SK-N-SH (cell line): Measurements from ENCODE around the gene FAM170A.

Experiments
- ELF1 ChIP-seq: IDR thresholded peaks from 2 replicates; pipeline ENCODE4 v1.4.0; 2012
- FOXM1 ChIP-seq: IDR thresholded peaks from 2 replicates; pipeline ENCODE4 v1.4.0; 2012; ENCODE audit warnings: low read depth, mild to moderate bottlenecking
- MEF2A ChIP-seq: IDR thresholded peaks from 2 replicates; pipeline ENCODE4 v1.4.0; 2012; ENCODE audit warnings: low read depth, borderline replicate concordance
- MXI1 ChIP-seq: IDR thresholded peaks from 2 replicates; pipeline ENCODE4 v1.6.1; 2012; ENCODE audit warnings: mild to moderate bottlenecking, low read depth, low read length, improper control_type of control experiment
- RCOR1 ChIP-seq: fragments of 150-350 bp; IDR thresholded peaks from 2 replicates; pipeline ENCODE4 v1.6.1; 2017; ENCODE audit warnings: antibody characterized with exemption, low read length
- SIN3A ChIP-seq: IDR thresholded peaks from 2 replicates; pipeline ENCODE4 v1.6.1; 2012; ENCODE audit warnings: low read depth, mild to moderate bottlenecking, low read length, moderate library complexity, borderline replicate concordance
- TAF1 ChIP-seq: IDR thresholded peaks from 2 replicates; pipeline ENCODE4 v1.6.1; 2012; ENCODE audit warnings: low read depth, mild to moderate bottlenecking, low read length, moderate library complexity, borderline replicate concordance
- TEAD4 ChIP-seq: IDR thresholded peaks from 2 replicates; pipeline ENCODE4 v1.4.0; 2012; ENCODE audit warnings: mild to moderate bottlenecking, borderline replicate concordance; ENCODE audit not compliant: insufficient read depth
- YY1 ChIP-seq: IDR thresholded peaks from 2 replicates; pipeline ENCODE4 v1.4.0; 2012; ENCODE audit warnings: low read depth, mild to moderate bottlenecking
- TF ChIP-seq, protein P1 (sequence below): fragments of 200-600 bp; sonication (generic); IDR thresholded peaks from 2 replicates; pipeline ENCODE4 v1.6.1; 2017; ENCODE audit warnings: antibody characterized with exemption, mild to moderate bottlenecking, moderate library complexity
- TF ChIP-seq, protein P2 (sequence below): IDR thresholded peaks from 2 replicates; pipeline ENCODE4 v1.4.0; 2012; ENCODE audit warnings: low read depth, borderline replicate concordance
- TF ChIP-seq, protein P3 (sequence below): IDR thresholded peaks from 2 replicates; pipeline ENCODE4 v1.4.0; 2012; ENCODE audit warnings: low read depth

DNA sequence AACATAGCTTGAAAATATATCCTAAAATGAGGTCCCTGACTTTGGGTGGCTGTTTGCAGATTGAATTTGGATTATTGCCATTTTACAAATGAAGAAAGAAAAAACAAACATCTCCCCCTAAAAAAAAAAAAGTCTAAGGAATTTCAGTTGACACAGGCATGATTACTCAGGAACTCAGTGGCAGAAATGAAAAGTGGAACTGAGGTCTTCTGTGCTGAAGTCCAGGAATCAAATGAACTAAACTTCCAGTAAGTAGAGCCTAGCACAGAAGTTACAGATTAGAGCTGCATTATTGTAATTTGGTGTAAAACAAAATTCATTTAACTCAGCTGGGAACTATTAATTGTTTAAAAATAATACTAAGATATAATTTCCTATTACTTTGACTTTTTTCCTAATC is 26.7 kb downstream of the FAM170A start:
- TF ChIP-seq, protein P1, sequence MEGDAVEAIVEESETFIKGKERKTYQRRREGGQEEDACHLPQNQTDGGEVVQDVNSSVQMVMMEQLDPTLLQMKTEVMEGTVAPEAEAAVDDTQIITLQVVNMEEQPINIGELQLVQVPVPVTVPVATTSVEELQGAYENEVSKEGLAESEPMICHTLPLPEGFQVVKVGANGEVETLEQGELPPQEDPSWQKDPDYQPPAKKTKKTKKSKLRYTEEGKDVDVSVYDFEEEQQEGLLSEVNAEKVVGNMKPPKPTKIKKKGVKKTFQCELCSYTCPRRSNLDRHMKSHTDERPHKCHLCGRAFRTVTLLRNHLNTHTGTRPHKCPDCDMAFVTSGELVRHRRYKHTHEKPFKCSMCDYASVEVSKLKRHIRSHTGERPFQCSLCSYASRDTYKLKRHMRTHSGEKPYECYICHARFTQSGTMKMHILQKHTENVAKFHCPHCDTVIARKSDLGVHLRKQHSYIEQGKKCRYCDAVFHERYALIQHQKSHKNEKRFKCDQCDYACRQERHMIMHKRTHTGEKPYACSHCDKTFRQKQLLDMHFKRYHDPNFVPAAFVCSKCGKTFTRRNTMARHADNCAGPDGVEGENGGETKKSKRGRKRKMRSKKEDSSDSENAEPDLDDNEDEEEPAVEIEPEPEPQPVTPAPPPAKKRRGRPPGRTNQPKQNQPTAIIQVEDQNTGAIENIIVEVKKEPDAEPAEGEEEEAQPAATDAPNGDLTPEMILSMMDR, result no peak
- no peak for TF ChIP-seq MXI1
- TF ChIP-seq MEF2A, result no peak
- TF ChIP-seq, protein P2, sequence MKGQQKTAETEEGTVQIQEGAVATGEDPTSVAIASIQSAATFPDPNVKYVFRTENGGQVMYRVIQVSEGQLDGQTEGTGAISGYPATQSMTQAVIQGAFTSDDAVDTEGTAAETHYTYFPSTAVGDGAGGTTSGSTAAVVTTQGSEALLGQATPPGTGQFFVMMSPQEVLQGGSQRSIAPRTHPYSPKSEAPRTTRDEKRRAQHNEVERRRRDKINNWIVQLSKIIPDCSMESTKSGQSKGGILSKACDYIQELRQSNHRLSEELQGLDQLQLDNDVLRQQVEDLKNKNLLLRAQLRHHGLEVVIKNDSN, result no peak
- no peak for TF ChIP-seq FOXM1
- TF ChIP-seq TEAD4, result no peak
- no peak for TF ChIP-seq SIN3A
- TF ChIP-seq, protein P3, sequence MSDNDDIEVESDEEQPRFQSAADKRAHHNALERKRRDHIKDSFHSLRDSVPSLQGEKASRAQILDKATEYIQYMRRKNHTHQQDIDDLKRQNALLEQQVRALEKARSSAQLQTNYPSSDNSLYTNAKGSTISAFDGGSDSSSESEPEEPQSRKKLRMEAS, result no peak
- no peak for TF ChIP-seq TAF1
- no peak for TF ChIP-seq ELF1
- TF ChIP-seq YY1, result no peak
- TF ChIP-seq RCOR1, result no peak
